Subcutaneous adipose tissue (tissue), 4 donors: ENCODE data around the gene ITCH. TPM values are rescaled to one million over a fixed set of nuclear protein-coding genes. Genes with fewer than 3 reads are reported as not detected.

Source experiments
- CTCF ChIP-seq: fragments of 450-650 bp; IDR thresholded peaks from one replicate; pipeline ENCODE4 v1.5.1; 2016; ENCODE audit warnings: low read depth, mild to moderate bottlenecking, control low read depth, antibody characterized with exemption, moderate library complexity
- total RNA-seq, 4 donors: library from RNA; depleted of rRNA; stranded (reverse); fragments of >200 nt; gene quantifications; one replicate each; pipeline ENCODE4 v1.1.0, GENCODE V29; 2016

The ITCH gene
- total RNA-seq, 4 donors from 2014 or later: 59.0 to 178 (median 74.2) TPM

GRCh38 chr20:34433391-34433790, 70.3 kb downstream of the ITCH start:
- no peak for TF ChIP-seq CTCF

DNA sequence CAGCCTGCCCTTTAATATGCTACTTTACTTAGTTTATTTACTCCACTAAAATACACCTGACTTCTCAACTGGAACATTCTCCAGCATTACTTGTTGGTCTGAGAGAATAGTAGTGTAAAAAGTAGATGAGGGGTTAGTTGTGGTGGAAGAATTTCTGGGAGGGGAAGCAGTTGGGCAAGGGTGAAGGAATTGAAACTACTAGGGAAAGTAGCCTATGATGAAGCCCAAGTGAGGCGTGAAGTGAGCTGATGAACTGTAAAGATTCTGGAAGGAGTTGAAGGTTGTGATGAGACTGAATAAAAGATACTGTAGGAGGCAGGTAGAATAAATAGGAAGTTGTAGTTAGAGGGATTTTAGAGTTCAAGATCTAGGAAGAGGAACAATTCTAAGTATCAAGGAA, 72.5 kb downstream of the ITCH start:
- TF ChIP-seq CTCF: no peak

GRCh38 chr20:34437330-34437986, 74.4 kb downstream of the ITCH start:
- TF ChIP-seq CTCF: no peak

DNA sequence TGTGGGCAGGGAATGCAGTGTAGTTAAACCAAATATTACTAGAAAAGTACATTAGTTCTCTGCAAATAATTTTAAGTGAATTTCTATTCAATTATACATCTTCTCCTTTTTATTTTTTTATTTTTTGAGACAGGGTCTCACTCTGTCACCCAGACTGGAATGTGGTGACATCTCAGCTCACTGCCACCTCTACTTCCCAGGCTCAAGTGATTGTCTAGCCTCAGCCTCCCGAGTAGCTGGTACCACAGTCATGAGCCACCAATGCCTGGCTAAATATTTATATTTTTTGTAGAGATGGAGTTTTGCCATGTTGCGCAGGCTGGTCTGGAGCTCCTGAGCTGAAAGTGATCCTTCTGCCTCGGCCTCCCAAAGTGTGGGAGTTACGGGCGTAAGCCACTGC, 76.1 kb downstream of the ITCH start:
- TF ChIP-seq CTCF: no peak

GRCh38 chr20:34443546-34443945, 80.5 kb downstream of the ITCH start:
- TF ChIP-seq CTCF: no peak

GRCh38 chr20:34445177-34446065, 82.3 kb downstream of the ITCH start:
- TF ChIP-seq CTCF: no peak

DNA sequence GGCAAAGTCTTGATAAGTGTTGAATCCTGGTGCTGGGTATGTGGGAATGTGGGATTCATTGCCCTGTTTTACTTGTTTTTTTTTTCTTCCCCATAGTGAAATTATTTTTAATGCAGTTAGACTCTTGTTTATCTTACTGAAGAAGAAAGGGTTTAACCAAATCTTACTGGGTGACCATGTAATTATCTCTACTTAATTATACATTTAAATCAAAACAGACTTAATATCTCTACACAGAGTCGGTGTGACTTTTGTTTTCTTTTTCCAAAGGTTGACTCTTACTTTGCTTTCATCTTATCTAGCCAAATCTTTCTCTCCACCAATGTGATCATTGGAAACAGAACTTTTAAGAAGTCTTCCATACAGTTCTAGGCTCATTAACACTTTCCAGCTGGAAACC, 85.4 kb downstream of the ITCH start:
- no peak for TF ChIP-seq CTCF
